ENCODE measurements around the gene TUBB2A.
"Not testable (repeated sequence)": the region's sequence is repeated elsewhere in the genome, so short reads cannot be mapped to it uniquely, and the experiment has no call there.

Gene TUBB2A

DNA sequence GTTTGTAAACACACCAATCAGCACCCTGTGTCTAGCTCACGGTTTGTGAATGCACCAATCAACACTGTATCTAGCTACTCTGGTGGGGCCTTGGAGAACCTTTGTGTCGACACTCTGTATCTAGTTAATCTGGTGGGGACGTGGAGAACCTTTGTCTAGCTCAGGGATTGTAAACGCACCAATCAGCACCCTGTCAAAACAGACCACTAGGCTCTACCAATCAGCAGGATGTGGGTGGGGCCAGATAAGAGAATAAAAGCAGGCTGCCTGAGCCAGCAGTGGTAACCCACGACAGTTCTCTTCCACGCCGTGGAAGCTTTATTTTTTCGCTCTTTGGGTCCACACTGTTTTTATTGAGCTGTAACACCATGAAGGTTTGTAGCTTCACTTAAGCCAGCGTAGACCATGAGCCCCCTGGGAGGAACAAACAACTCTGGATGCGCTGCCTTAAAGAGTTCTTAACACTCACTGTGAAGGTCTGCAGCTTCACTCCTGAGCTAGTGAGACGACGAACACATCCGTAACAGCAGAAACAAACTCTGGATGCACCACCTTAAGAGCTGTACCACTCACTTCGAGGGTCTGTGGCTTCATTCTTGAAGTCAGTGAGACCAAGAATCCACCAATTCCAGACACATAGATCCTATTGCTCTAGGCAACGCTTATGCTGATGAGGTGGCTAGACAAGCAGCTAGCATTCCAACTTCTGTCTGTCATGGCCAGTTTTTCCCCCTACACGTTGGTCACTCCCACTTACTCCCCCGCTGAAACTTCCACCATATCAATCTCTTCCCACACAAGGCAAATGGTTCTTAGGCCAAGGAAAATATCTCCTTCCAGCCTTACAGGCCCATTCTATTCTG lies 14.2 kb upstream of the TUBB2A start:
- not testable (repeated sequence) for ATAC-seq (ENCODE audit: low read depth); H3K9me3 Mint-ChIP-seq; DNase-seq (ENCODE audit: low spot score in 2 of 2); H3K36me3 Mint-ChIP-seq; H3K4me1 Mint-ChIP-seq; H3K27me3 Mint-ChIP-seq; H3K27ac Mint-ChIP-seq; H3K4me3 Mint-ChIP-seq

DNA sequence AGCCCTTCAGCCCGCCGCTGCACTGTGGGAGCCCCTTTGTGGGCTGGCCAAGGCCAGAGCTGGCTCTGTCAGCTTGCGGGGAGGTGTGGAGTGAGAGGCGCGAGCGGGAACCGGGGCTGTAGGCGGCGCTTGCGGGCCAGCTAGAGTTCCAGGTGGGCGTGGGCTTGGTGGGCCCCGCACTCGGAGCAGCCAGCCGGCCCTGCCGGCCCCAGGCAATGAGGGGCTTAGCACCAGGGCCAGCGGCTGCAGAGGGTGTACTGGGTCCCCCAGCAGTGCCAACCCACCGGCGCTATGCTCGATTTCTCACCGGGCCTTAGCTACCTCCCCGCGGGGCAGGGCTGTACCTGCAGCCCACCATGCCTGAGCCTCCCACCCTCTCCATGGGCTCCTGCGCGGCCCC lies 13.3 kb upstream of the TUBB2A start:
- H3K4me3 Mint-ChIP-seq; H3K4me1 Mint-ChIP-seq; H3K27ac Mint-ChIP-seq; H3K36me3 Mint-ChIP-seq; DNase-seq (ENCODE audit: low spot score in 2 of 2); ATAC-seq (ENCODE audit: low read depth); H3K27me3 Mint-ChIP-seq; H3K9me3 Mint-ChIP-seq: not testable (repeated sequence)

DNA sequence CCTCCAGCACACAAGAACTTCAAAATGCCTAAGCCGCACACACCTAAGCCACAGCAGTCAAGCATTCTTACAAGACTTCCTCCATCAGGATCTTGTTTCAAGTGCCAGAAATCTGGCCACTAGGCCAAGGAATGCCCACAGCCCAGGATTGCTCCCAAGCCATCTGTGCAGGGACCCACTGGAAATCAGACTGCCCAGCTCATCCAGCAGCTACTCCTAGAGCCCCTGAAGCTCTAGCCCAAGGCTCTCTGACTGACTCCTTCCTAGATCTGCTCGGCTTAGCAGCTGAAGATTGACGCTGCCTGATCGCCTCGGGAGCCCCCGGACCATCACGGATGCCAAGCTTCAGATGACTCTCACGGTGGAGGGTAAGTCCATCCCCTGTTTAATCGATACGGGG lies 10.7 kb upstream of the TUBB2A start:
- not testable (repeated sequence) for H3K27ac Mint-ChIP-seq; H3K4me3 Mint-ChIP-seq; H3K36me3 Mint-ChIP-seq; H3K4me1 Mint-ChIP-seq; H3K9me3 Mint-ChIP-seq; DNase-seq (ENCODE audit: low spot score in 2 of 2); H3K27me3 Mint-ChIP-seq; ATAC-seq (ENCODE audit: low read depth)

DNA sequence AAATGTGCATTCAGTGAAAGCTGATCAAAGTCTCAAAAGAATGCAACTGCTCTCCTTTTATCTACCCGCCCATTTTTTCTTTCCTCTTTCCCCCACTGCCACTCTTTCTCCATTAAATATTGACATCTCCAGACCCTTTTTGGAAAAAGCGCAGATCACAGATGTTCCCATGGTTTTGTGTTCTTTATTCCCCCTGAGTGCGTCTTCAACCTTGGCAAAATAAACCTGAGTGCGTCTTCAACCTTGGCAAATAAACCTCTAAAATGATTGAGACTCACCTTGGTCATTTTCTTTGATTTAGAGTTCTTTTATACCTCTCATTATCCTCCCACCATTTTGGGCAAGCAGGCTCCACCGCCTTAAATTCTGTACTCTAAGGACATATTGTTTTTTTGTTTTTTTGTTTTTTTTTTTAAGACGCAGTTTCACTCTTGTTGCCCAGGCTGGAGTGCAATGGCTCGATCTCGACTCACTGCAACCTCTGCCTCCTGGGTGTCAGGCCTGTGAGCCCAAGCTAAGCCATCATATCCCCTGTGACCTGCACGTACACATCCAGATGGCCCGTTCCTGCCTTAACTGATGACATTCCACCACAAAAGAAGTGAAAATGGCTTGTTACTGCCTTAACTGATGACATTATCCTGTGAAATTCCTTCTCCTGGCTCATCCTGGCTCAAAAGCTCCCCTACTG lies 9.3 kb upstream of the TUBB2A start:
- H3K27me3 Mint-ChIP-seq; DNase-seq (ENCODE audit: low spot score in 2 of 2); H3K27ac Mint-ChIP-seq: not testable (repeated sequence)

DNA sequence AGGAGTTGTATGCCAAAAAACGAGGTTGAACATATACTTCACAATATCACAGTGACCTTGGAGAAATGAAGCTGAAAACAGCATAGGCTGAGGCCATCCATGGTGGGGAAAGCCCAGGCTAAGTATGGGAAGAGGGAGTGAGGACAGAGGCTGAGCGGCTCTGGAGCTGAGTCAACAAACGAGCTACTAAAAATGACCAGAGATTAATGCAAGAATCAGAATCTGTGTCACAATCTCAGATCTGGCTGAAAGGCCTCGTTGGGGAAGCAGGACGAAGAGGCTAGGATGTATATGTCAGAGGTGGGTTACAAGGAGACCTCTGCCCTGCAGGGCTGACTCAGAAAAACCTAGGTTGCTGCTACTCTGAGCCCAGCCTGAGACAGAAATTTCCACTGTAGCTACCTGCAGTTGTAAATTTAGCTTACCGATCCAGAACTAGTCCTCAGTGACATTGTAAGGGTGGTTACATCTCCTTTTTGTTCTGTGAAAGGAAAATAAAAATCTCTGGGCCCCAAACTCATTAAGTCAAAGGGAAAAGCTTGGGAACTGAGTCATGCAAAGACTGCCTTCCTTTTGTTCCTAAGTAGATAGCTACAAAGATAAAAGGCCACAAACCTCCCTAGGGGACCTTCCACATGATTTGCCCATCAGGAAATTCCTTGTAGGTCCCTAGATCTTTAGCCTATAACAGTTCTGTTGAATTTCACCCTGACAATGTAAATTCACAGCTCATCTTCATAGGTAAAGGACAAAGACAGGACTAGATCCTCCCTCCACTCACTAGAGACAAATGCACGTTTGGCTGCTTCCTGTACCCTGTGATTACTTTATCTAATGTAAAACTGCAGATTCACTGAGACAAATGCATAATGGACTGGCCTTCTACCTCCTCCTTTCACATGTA lies 8.5 kb upstream of the TUBB2A start:
- Mint-ChIP-seq H3K27me3 (no peaks in the 10 kb centered on the region), H3K4me1 (peaks cover 10% of the 10 kb centered on the region), H3K4me3 (no peak overlapping the region), H3K36me3 (no peaks in the 10 kb centered on the region), H3K9me3 (no peaks in the 10 kb centered on the region), H3K27ac (no peak overlapping the region)
- ATAC-seq (ENCODE audit: low read depth) (no peak), DNase-seq (ENCODE audit: low spot score in 2 of 2) (no peak)

More for the DNA sequence above, 9.3 kb upstream of the TUBB2A start:
- H3K4me3 Mint-ChIP-seq; H3K36me3 Mint-ChIP-seq; ATAC-seq (ENCODE audit: low read depth); H3K9me3 Mint-ChIP-seq: not testable (repeated sequence)
- peaks cover 10% of the 10 kb centered on the region for H3K4me1 Mint-ChIP-seq

DNA sequence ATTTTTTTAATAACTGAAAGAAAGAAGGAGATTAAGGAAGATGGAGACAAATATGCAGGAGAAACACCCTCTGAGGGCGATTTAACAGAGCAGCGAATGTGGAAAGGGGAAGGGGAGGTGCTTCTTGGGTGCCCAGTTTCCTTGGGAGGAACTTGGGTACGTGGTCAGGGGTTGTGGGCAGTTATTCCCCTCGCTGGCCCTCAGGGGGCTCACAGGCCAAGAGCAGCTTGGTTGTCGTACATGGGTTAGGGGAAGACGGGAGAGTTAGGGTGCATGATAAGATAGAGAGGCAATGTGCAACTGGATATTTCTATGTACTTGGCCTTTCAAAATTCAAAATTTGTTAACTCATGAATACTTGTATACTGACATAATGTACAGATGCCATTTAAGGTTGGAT lies 7.0 kb upstream of the TUBB2A start:
- Mint-ChIP-seq H3K27me3 (no peaks in the 10 kb centered on the region), H3K36me3 (no peaks in the 10 kb centered on the region), H3K4me3 (no peak overlapping the region), H3K4me1 (peaks cover 14% of the 10 kb centered on the region), H3K9me3 (no peaks in the 10 kb centered on the region), H3K27ac (no peak overlapping the region)
- no peak for ATAC-seq (ENCODE audit: low read depth)
- no peak for DNase-seq (ENCODE audit: low spot score in 2 of 2)

DNA sequence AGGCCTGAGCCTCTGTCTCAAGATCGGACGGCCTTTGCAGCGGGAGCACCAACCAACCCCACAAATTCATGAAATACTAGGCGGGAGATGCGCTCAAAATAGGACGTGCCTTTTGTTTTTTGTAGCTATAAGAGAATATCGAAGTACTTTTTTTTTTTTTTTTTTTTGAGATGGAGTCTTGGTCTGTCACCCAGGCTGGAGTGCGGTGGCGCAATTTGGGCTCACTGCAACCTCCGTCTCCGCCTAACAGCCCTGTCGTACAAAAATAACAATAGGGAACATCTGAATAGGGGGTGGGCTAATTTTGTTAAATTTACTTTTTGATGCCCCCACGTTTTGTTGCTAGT lies 5.9 kb upstream of the TUBB2A start:
- Mint-ChIP-seq H3K27ac (peak overlapping the region; percentile 56), H3K9me3 (no peaks in the 10 kb centered on the region), H3K4me3 (peak overlapping the region; percentile 92), H3K36me3 (no peaks in the 10 kb centered on the region), H3K4me1 (peaks cover 16% of the 10 kb centered on the region), H3K27me3 (no peaks in the 10 kb centered on the region)
- ATAC-seq (ENCODE audit: low read depth) (peak; percentile 20), DNase-seq (ENCODE audit: low spot score in 2 of 2) (no peak)

DNA sequence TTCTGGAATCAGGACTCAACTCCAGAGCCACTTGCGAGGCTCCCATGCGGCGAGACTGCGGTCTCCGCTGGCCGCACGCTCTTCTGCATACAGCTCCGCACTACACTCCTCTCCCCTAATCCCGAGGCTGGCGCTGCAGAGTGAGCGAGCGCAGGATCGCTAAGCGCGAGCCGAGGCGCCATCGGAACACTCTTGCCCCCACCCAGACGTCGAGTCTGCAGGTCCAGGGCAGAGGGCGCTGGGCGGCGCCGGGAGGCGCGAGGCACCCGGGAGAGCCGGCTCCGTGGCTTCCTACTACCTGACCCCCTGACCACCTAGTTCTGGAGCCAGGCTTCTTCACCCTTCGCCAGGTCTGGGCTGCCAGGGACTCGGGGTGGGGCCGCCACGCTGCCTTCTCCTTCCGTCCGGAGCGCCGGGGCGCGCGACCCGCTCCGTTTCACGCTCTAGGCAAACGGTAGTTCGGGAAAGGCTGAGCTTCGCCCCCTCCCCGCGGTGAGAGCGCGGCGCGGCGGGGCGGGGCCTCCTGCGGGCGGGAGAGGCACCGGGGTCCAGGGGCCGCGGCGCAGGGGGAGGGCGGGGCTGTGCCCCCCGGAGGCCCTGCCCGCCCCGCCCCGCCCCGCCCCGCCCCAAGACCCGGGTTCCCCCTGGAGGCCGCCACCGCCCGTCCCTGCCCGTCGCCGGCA lies 5.4 kb upstream of the TUBB2A start:
- Mint-ChIP-seq H3K27me3 (no peaks in the 10 kb centered on the region), H3K4me1 (peaks cover 20% of the 10 kb centered on the region), H3K27ac (peak overlapping the region; percentile 56), H3K36me3 (no peaks in the 10 kb centered on the region), H3K4me3 (peak overlapping the region; percentile 92), H3K9me3 (no peaks in the 10 kb centered on the region)
- ATAC-seq (ENCODE audit: low read depth) (peak; percentile 85), DNase-seq (ENCODE audit: low spot score in 2 of 2) (peak; percentile 62 to 74)

DNA sequence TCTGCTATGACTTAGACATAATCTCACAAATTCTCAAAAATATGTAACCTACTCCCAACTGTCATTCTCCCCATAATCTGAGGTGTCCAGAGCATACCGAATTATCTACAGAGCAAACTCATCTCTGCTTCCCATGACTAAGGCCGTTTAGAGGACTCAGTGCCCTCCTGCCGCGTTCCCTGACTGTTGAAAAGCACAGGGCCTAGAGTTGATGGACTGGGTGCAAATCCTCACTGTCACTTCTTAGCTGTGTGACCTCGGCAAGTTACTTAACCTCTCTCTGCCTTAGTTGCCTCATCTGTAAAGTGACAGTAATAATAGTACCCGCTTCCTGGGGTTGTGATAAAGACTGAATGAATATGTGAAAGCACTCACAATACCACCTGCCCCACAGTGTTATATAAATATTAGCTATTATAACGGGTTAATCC lies 4.7 kb upstream of the TUBB2A start:
- ATAC-seq (ENCODE audit: low read depth), result no peak
- Mint-ChIP-seq H3K27ac (peak overlapping the region; percentile 35), H3K4me3 (peak overlapping the region; percentile 13), H3K27me3 (no peaks in the 10 kb centered on the region), H3K36me3 (no peaks in the 10 kb centered on the region), H3K4me1 (peaks cover 20% of the 10 kb centered on the region), H3K9me3 (no peaks in the 10 kb centered on the region)
- DNase-seq (ENCODE audit: low spot score in 2 of 2), result no peak

DNA sequence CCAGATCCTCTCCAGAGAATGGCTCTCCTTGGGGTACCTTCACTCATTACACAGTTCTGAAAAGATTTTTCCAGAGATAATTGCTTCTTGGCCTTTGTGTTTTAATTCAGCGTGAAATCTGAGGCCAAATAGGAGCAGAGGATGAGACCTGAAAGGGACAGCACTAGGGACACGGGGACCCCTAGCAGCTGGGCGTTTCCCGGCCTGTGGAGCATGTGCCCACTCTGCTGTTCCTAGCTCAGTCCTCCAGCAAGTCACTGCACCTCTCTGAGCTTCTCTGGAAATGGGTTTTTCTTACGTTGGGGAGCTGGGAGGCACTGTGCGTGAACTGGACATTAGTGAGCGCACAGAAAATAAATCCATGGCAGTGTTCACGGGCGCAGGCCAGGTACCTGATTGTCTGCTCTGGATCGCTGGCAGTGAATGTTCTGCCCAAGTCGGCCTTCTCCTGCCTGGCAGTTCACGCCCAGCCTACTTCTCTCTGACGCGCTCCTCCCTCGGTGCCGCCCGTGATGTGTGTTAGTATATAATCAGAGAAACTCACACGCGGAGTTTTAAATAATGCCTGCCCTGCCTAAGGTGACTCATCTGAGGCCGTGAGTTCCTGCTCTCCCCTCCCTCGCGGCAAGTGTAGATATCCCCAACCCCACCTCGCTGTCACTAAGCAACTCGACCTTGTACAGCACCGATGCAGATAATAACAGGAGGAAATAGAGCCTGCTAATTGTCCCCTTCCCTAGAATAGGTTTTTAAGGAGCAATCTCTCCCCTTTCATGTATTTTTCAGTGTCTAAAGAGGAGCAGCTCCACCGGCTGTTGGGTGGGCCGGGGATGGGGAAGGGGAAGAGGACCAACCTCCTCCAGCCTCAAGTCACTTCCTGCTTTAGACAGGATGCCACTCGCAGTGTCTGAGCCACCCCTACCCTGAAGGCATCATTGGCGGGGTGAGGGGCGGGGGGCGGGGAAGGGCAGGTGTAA lies 2.7 kb upstream of the TUBB2A start:
- Mint-ChIP-seq H3K4me1 (peaks cover 22% of the 10 kb centered on the region), H3K9me3 (no peaks in the 10 kb centered on the region), H3K36me3 (no peaks in the 10 kb centered on the region), H3K27me3 (peaks cover 2% of the 10 kb centered on the region), H3K27ac (peak overlapping the region; percentile 22), H3K4me3 (no peak overlapping the region)
- ATAC-seq (ENCODE audit: low read depth) (no peak), DNase-seq (ENCODE audit: low spot score in 2 of 2) (no peak)

DNA sequence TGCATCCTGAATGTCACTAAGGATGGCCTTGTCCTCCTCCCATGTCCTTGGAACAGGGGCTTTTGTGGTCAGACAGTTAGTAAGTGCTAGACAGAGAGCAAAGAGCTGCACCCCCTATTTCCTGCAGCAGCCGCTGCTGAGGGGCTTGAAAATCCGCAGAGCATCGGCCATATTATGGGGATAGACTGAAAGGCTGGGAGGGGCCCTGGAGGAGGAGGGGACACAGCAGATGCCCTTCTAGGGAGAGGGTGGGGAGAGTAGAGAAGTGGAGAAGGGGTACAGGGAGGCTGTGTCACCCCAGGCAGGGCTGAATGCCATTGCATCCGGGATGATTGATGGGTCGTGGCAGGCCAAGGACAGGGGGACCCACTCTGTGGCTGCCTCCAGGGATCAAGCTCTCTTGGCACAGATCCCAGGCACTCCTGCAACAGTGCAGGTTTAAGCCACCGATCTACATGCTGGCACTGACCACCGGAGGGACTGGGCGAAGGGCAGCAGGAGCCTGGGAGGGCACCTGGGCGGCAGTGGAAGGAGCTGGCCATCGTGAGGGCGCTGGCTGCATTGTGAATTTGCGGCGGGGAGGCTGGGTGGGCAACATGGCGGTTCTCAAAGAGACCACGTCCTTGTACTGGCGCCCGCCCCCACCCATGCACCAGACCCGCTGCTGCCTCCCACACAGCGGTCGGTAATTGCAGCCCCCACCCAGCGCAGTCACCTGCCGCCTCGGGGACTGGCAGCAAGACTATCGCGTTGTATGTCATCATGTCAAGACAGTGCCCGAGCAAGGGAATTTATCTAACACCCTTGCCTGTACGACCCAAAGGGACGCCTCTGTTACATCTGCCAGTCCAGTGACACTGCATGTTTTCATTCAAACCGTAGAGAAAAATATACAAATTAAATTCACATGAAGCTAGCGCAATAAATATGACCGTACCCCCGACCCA lies 887 bp downstream of the TUBB2A start:
- peaks cover 15% of the 10 kb centered on the region for H3K4me1 Mint-ChIP-seq
- H3K4me3 Mint-ChIP-seq, result peak overlapping the region; percentile 87
- DNase-seq (ENCODE audit: low spot score in 2 of 2) (peak in 1 of 2 donors; percentile 25), ATAC-seq (ENCODE audit: low read depth) (peak; percentile 20)
- H3K36me3 Mint-ChIP-seq, H3K27me3 Mint-ChIP-seq, H3K9me3 Mint-ChIP-seq: not testable (repeated sequence)
- H3K27ac Mint-ChIP-seq, result peak overlapping the region; percentile 88

DNA sequence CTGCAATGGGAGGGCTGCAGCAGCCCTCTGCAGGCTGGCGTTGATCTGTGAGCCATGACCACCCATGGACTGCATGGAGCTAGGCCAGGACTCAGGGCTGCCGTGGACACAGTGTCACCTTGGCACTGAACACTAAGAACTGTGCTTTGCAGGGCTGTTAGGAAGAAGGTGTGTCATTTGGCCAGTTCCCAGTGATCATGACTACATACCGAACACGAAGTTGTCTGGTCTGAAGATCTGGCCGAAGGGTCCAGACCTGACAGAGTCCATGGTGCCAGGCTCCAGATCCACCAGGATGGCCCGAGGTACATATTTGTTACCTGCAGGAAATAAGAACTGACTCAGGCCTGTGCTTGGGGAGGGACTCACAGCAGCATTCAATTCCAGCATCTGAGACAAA lies 1.9 kb downstream of the TUBB2A start:
- not testable (repeated sequence) for H3K9me3 Mint-ChIP-seq; H3K27me3 Mint-ChIP-seq; H3K27ac Mint-ChIP-seq; DNase-seq (ENCODE audit: low spot score in 2 of 2); H3K36me3 Mint-ChIP-seq; ATAC-seq (ENCODE audit: low read depth)
- Mint-ChIP-seq H3K4me1 (peaks cover 18% of the 10 kb centered on the region), H3K4me3 (peak overlapping the region; percentile 3)

Data from memory B cell (primary cell).